HG02943 (cell line): ENCODE data around the gene NSRP1.
A peak's percentile ranks its signal among the peaks of the same experiment; 100 is the strongest.
"Not testable (repeated sequence)": the region's sequence is repeated elsewhere in the genome, so short reads cannot be mapped to it uniquely, and the experiment has no call there.

Experiments
- ATAC-seq: cut with Tn5 transposase; IDR thresholded peaks from one replicate; pipeline ENCODE4 v1.9.1; 2021; ENCODE audit warnings: mild to moderate bottlenecking, low read depth, moderate library complexity; ENCODE audit not compliant: unreplicated experiment

The NSRP1 gene

DNA sequence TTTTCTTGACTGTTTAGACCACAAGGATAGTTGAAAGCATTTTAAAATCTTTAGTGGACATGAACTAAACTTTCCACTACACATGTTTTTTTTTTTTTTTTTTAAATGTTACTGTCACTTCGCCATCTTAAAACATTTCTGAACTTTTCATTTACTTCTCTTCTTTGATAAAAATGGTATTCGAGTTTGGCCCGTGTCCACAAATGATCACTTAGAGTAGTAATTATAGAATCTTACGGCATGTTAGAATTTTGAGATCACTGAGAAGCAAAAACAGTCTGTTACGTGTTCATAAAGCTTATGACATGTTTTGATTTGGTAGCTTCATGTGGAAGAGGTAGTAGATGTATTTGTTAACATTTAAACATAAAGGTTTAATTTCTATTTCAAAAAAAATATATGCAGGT is 1.1 kb downstream of the NSRP1 start:
- ATAC-seq: no peak

DNA sequence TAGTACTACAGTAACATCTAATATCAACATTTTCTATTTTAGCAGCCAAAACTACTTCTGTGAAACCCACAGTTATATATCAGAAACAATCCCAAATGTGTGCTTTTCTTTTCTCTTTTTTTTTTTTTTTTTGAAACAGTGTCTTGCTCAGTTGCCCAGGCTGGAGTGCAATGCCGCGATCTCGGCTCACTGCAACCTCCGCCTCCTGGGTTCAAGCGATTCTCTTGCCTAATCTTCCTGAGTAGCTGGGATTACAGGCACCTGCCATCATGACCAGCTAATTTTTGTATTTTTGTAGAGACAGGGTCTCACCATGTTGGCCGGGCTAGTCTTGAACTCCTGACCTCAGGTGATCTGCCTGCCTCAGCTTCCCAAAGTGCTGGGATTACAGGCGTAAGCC is 2.0 kb downstream of the NSRP1 start:
- ATAC-seq: not testable (repeated sequence)

GRCh38 chr17:30124273-30124796 is 7.7 kb downstream of the NSRP1 start:
- ATAC-seq: no peak

GRCh38 chr17:30130121-30130520 is 13.5 kb downstream of the NSRP1 start:
- ATAC-seq: no peak

DNA sequence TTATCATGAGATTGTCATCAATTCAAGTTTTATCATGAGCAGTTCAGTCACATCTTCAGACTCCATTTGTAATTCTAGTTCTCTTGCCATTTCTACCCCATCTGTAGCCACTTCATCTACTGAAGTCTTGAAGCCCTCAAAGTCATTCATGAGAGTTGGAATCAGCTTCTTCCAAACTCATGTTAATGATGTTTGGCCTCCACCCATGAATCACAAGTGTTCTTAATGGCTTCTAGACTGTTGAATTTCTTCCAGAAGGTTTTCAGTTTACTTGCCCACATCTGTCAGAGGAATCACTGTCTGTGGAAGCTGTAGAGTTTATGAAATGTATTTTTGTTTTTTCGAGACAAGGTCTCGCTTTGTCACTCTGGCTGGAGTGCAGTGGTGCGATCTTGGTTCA is 16.0 kb downstream of the NSRP1 start:
- ATAC-seq: no peak

- ATAC-seq: no peak
Observed at GRCh38 chr17:30133197-30133596, 16.6 kb downstream of the NSRP1 start.

DNA sequence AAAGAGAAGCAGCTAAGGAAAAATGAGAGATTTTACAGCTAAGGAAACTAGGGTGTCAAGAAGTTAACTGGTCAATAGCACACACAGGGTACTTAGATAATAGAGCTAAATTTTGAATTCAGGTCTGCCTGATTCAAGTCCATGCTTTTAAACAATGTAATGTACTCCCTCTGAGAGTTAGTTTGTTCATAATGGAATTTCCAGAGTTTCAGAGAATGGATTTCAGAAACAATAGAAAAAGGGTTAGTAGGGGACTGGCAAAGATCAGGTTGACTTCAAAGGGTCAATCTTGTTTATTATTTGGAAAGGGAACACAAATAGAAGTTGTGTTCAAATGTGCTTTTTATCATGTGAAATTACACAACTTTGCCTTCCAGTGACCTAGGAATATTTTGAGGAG is 17.9 kb downstream of the NSRP1 start:
- no peak for ATAC-seq

DNA sequence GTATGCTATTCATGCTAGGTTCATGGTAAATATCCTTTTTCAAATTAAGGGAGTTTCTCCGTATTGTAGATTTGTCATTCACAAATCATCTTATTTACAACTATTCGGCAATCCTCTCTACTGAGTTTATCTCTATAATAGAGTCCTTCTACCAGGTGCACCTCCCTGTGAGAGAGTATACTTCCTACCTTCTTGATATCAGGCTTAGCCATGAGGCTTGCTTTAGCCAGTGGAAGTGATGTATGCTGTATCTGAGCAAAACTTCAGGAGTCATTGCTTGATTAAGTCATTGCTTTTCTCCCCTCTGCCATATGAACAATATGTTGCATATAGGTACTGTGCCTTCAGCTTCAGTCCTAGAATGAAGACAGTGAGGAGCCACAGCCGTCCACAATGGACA is 20.5 kb downstream of the NSRP1 start:
- ATAC-seq: no peak

DNA sequence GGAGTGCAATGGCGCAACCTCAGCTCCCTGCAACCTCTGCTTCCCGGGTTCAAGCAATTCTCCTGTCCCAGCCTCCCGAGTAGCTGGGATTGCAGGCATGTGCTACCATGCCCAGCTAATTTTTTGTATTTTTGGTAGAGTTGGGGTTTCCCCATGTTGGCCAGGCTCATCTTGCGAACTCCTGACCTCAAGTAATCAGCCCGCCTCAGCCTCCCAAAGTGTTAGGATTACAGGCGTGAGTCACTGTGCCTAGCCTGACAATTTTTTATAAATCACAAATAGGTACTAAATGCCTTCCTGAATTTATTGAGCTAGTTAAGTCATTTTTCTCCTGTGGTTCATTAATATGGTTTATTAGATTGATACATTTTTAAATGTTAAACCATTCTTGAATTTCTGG is 31.2 kb downstream of the NSRP1 start:
- not testable (repeated sequence) for ATAC-seq

DNA sequence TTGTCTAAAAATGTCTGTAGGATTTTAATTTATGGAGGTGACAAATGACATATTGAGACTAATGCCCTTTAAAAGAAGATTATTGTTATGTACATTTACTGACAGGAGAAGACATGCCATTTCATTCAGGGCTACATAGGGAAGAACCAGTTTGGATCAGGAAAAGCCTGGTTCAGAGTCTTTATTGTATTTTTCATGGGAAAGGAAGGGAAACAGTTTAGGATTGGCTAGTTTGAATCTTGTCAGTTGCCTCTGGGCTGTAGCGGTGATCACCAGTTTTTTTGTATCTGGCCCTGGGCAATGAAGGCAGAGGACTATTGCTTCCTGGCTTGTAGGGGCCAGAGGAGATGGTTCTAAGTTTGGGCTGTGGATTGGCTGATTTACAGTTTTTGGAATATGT is 31.8 kb downstream of the NSRP1 start:
- no peak for ATAC-seq

- no peak for ATAC-seq
Observed at GRCh38 chr17:30151471-30151870, 34.9 kb downstream of the NSRP1 start.

GRCh38 chr17:30153463-30153862 is 36.8 kb downstream of the NSRP1 start:
- no peak for ATAC-seq

GRCh38 chr17:30155389-30155788 is 38.8 kb downstream of the NSRP1 start:
- no peak for ATAC-seq

GRCh38 chr17:30158896-30159625 is 42.4 kb downstream of the NSRP1 start:
- ATAC-seq: no peak

DNA sequence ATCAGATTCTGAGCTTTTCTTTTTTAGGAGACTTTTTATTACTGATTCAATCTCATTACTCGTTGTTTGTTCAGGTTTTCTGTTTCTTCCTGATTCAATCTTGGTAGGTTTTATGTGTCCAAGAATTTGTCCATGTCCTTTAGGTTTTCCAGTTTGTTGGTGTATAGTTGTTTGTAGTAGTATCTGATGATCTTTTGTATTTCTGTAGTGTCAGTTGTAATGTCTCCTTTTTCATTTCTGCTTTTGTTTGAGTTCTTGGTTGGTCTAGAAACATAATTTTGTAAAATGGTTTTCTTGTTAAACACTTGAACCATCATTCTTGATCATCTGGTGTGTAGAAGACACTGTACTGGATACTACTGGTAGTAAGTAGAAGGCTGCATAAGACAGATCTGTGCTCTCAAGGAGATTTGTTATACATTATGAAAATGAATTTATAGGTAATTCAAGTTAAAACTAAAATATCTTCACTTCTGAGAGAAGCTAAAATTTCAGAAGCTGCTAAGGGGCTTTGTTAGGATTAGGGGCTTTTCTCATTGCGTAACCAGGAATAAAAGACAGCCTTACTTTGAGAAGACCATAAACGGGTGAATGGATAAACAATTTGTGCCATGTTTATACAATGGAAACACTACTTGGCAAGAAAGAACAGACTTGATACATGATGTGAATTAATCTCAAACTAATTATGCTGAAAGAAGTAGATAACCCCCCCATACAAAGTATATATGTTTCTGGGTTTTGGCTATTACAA is 44.0 kb downstream of the NSRP1 start:
- no peak for ATAC-seq

DNA sequence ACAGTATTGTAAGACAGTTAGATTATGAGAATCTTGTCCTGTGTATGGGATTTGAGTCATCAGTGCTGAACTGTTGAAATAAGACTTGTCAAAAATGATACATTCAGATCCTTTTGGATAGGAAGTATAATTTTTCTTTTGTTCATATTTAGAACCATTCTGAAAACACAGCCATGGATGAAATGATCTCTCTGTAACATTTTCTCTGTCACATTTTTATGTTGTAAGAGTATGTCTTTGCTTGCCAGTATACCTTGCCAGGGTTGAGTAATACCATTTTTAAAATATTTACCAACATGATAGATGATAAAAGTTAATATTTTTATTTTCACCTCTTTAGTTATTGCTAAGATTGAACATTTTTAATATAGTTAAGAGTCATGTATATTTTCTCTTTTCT is 45.0 kb downstream of the NSRP1 start:
- no peak for ATAC-seq

GRCh38 chr17:30164531-30164930 is 47.9 kb downstream of the NSRP1 start:
- ATAC-seq: no peak

DNA sequence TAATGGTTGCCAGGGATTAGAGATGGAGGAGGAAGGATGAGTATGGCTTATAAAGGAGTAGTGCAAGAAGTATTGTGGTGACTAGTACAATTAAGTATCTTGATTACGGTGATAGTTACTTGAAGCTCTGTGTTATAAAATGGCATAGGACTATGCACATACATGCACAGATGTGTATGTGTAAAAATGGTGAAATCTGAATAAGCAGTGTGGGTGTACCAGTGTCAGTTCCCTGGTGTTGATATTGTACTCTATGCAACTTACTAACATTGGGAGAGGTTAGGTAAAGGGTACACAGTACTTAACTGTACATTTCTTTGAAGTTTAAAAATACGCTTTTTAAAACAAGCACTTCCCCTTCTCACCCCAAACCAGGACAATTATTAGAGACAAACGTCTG is 48.5 kb downstream of the NSRP1 start:
- ATAC-seq: no peak

- ATAC-seq: no peak
Observed at GRCh38 chr17:30165960-30166359, 49.3 kb downstream of the NSRP1 start.

GRCh38 chr17:30170415-30170987 is 53.9 kb downstream of the NSRP1 start:
- ATAC-seq: no peak

DNA sequence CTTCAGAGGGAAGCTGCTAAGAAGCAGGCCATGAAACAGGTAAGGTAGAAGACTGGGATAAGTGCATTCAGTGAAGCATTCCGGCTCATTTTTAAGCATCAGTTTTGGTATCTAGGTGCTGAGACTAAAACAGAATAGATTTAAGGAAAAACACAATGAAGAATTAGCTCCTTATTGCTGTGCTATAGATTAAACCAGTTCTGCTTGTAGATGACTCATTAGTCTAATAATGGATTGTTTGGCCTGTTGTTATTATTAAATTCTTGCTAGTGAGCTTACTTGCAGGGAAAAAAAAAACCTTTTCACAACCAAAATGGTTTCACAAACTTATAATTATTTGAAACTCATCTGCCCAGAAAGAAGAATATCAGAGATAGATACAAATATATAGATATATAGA is 55.9 kb downstream of the NSRP1 start:
- no peak for ATAC-seq

- ATAC-seq: peak; percentile 85
Observed at GRCh38 chr17:30173649-30174048, 57.0 kb downstream of the NSRP1 start.
